ENCODE results near the gene KAZN. TPM values are rescaled to one million over a fixed set of nuclear protein-coding genes. Genes with fewer than 3 reads are reported as not detected.

The KAZN gene
- total RNA-seq, 1 experiment from 2014 or later: 15.6 TPM

DNA sequence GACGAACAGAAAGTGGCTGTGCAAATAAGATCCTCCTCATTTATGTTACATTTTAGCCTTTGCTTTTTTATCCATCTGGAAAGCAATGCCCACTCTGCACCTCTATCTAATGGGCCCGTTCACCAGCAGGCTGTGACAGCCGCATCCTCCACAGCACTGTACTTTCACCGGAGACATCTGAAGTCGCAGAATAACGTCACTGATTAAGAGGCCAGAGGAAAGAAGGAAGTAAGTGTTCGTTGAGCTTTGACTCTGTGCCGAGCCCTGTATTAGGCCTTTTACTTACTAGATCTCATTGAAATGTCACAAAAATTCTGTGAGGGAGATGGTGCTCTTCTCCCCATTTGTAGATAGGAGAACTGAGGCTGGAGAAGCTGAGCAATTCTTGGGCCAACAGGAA is 62.3 kb downstream of the KAZN start:
- H3K27ac ChIP-seq: no peak overlapping the region
- no peaks in the 10 kb centered on the region for H3K9me3 ChIP-seq (ENCODE audit: insufficient read depth, low read depth)
- CTCF ChIA-PET: no interaction called here

DNA sequence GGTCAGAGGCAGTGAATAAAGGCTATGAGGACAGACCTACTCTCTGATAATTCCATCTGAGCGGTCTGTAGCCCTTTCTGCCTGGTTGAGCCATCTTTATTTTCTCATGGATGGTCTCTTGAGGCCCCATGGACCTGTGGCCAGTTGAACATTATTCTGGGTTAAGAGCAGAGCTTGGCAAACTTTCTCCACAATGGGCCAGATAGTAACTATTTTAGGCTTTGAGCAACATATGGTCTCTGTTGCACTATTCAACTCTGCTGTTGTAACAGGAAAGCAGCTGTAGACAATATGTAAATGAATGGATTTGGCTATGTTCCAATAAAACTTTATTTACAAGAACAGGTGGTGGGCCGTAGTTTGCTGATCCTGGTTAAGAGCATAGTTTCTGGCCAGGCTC is 62.7 kb downstream of the KAZN start:
- Histone ChIP-seq H3K9me2 (ENCODE audit: insufficient read depth) (no peaks in the 10 kb centered on the region), H3K27me3 (ENCODE audit: insufficient read depth, low read depth) (peaks cover 43% of the 10 kb centered on the region), H3K4me1 (replicated peaks; ENCODE audit: insufficient read depth) (no peaks in the 10 kb centered on the region), H3K4me2 (no peak overlapping the region), H3K4me3 (no peak overlapping the region), H4K20me1 (ENCODE audit: insufficient read depth) (no peaks in the 10 kb centered on the region), H3K9me3 (ENCODE audit: insufficient read depth, low read depth) (no peaks in the 10 kb centered on the region), H3F3A (ENCODE audit: insufficient read depth, low read depth) (no peaks in the 10 kb centered on the region), H3K79me2 (ENCODE audit: low read depth) (no peaks in the 10 kb centered on the region), H3K36me3 (ENCODE audit: low read depth) (no peaks in the 10 kb centered on the region), H3K27ac (no peak overlapping the region), H2AFZ (no peak overlapping the region)
- intact Hi-C loops (cut with micrococcal nuclease; ENCODE audit: unreplicated experiment): no loop called here
- CTCF ChIA-PET: no interaction called here
- DNase-seq: no peak
- TF ChIP-seq, protein P1, sequence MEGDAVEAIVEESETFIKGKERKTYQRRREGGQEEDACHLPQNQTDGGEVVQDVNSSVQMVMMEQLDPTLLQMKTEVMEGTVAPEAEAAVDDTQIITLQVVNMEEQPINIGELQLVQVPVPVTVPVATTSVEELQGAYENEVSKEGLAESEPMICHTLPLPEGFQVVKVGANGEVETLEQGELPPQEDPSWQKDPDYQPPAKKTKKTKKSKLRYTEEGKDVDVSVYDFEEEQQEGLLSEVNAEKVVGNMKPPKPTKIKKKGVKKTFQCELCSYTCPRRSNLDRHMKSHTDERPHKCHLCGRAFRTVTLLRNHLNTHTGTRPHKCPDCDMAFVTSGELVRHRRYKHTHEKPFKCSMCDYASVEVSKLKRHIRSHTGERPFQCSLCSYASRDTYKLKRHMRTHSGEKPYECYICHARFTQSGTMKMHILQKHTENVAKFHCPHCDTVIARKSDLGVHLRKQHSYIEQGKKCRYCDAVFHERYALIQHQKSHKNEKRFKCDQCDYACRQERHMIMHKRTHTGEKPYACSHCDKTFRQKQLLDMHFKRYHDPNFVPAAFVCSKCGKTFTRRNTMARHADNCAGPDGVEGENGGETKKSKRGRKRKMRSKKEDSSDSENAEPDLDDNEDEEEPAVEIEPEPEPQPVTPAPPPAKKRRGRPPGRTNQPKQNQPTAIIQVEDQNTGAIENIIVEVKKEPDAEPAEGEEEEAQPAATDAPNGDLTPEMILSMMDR (conservative IDR thresholded peaks at IDR 0.05): no peak
- no peak for TF ChIP-seq EZH2 (IDR thresholded peaks at IDR 0.05; ENCODE audit: low read depth)
- BruUV-seq (replicated peaks): no TSS peak
- POLR2A ChIA-PET (ENCODE audit: unreplicated experiment): no interaction called here

More for the DNA sequence above, 62.3 kb downstream of the KAZN start:
- Histone ChIP-seq H3K9me2 (ENCODE audit: insufficient read depth) (no peaks in the 10 kb centered on the region), H3K4me3 (no peak overlapping the region), H3K36me3 (ENCODE audit: low read depth) (no peaks in the 10 kb centered on the region), H3K4me2 (no peak overlapping the region; the same call in 1 of the 2 replicates), H3K4me1 (replicated peaks; ENCODE audit: insufficient read depth) (no peaks in the 10 kb centered on the region), H3K27me3 (ENCODE audit: insufficient read depth, low read depth) (peaks cover 47% of the 10 kb centered on the region), H4K20me1 (ENCODE audit: insufficient read depth) (no peaks in the 10 kb centered on the region), H2AFZ (no peak overlapping the region), H3K79me2 (ENCODE audit: low read depth) (no peaks in the 10 kb centered on the region), H3F3A (ENCODE audit: insufficient read depth, low read depth) (no peaks in the 10 kb centered on the region)
- POLR2A ChIA-PET (ENCODE audit: unreplicated experiment): no interaction called here
- no TSS peak for BruUV-seq (replicated peaks)
- intact Hi-C loops (cut with micrococcal nuclease; ENCODE audit: unreplicated experiment): no loop called here
- no peak for DNase-seq
- TF ChIP-seq, protein P1 (conservative IDR thresholded peaks at IDR 0.05): no peak

DNA sequence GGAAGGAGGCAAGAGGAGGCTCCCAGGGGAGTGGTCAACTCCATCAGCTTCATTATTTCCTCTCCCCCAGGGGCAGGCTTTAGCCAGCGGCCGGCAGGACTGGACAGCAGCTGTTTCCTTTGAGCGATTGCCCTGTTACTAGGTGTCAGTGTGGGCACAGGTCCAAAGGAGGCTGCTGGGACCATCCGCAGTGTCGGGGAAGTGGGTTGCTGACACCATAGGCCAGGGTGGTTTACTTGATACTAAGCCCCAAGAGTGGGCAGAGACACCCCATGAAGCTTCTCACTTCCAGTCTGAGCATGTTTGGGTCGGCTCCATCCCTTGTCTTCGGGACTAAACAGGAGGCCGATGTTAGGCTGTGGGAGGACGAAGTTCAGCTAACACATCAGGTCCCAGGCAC is 63.6 kb downstream of the KAZN start:
- intact Hi-C loops (cut with micrococcal nuclease; ENCODE audit: unreplicated experiment): no loop called here
- no peak overlapping the region for H2AFZ ChIP-seq
- CTCF ChIA-PET: no interaction called here
- H3K4me1 ChIP-seq (replicated peaks; ENCODE audit: insufficient read depth): no peaks in the 10 kb centered on the region
- H3K9me3 ChIP-seq (ENCODE audit: insufficient read depth, low read depth): no peaks in the 10 kb centered on the region
- H4K20me1 ChIP-seq (ENCODE audit: insufficient read depth): no peaks in the 10 kb centered on the region
- POLR2A ChIA-PET (ENCODE audit: unreplicated experiment): no interaction called here
- H3K27me3 ChIP-seq (ENCODE audit: insufficient read depth, low read depth): peaks cover 40% of the 10 kb centered on the region
- H3K36me3 ChIP-seq (ENCODE audit: low read depth): no peaks in the 10 kb centered on the region
- H3K4me2 ChIP-seq: no peak overlapping the region
- H3K79me2 ChIP-seq (ENCODE audit: low read depth): no peaks in the 10 kb centered on the region
- BruUV-seq (replicated peaks): no TSS peak
- no peaks in the 10 kb centered on the region for H3K9me2 ChIP-seq (ENCODE audit: insufficient read depth)
- no peak overlapping the region for H3K27ac ChIP-seq
- DNase-seq: no peak
- no peaks in the 10 kb centered on the region for H3F3A ChIP-seq (ENCODE audit: insufficient read depth, low read depth)
- TF ChIP-seq, protein P1 (conservative IDR thresholded peaks at IDR 0.05): no peak
- TF ChIP-seq EZH2 (IDR thresholded peaks at IDR 0.05; ENCODE audit: low read depth): no peak
- H3K4me3 ChIP-seq: no peak overlapping the region
